ENCODE results near the gene NOX3. TPM values are rescaled to one million over a fixed set of nuclear protein-coding genes. Genes with fewer than 3 reads are reported as not detected.

Gene NOX3
- total and polyA plus RNA-seq, 2 experiments from 2014 or later: not detected

- TF ChIP-seq EZH2 (IDR thresholded peaks at IDR 0.05; ENCODE audit: borderline replicate concordance) (no peak), EZH2phosphoT487 (IDR thresholded peaks at IDR 0.05; ENCODE audit: low read depth, severe bottlenecking, unreplicated experiment) (no peak), CTCF (IDR thresholded peaks at IDR 0.05; ENCODE audit: poor library complexity) (no peak)
- no peak overlapping the region for H2AFZ ChIP-seq
- no peaks in the 10 kb centered on the region for H3K4me1 ChIP-seq (ENCODE audit: insufficient read depth)
- no peak for DNase-seq (ENCODE audit: low spot score)
- no peaks in the 10 kb centered on the region for H4K20me1 ChIP-seq (ENCODE audit: insufficient read depth, poor library complexity, severe bottlenecking)
- H3K36me3 ChIP-seq (replicated peaks; ENCODE audit: insufficient read depth, low read depth): no peaks in the 10 kb centered on the region
- no peak overlapping the region for H3K4me3 ChIP-seq
- no peak overlapping the region for H3K4me2 ChIP-seq
- no peaks in the 10 kb centered on the region for H3K9me2 ChIP-seq (replicated peaks; ENCODE audit: insufficient read depth)
- no peak overlapping the region for H3K27ac ChIP-seq
- WGBS (ENCODE audit: low lambda C conversion rate, missing lambda C conversion rate): 84% methylated on average over 6 of the region's 6 CpGs
- H3K9me3 ChIP-seq (ENCODE audit: low read depth): no peaks in the 10 kb centered on the region
- no peaks in the 10 kb centered on the region for H3K79me2 ChIP-seq
- no peaks in the 10 kb centered on the region for H3K27me3 ChIP-seq
Measured at GRCh38 chr6:155440398-155441111, 15.1 kb downstream of the NOX3 start.

DNA sequence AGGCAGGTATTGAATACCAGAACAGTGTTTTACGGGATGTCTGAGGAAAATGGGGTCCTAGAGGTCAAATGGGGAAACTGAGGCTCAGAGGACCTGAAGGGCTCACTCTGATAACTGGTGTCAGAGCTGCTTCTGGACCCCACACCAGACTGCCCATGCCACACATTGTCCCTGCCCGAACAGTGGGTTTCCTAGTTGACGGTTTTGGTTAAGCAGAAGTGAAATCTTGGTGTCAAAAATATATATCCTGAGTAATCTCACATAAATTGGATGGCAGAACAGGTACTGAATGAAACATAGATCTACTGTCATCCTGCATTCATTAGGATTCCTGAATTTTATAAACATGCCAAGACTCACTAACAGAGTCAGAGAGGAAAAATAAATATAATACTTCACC, 16.3 kb downstream of the NOX3 start:
- Histone ChIP-seq H3K9me2 (replicated peaks; ENCODE audit: insufficient read depth) (no peaks in the 10 kb centered on the region), H3K9me3 (ENCODE audit: low read depth) (no peaks in the 10 kb centered on the region), H3K79me2 (no peaks in the 10 kb centered on the region), H3K27me3 (no peaks in the 10 kb centered on the region), H3K36me3 (replicated peaks; ENCODE audit: insufficient read depth, low read depth) (no peaks in the 10 kb centered on the region), H3K27ac (no peak overlapping the region), H2AFZ (no peak overlapping the region), H4K20me1 (ENCODE audit: insufficient read depth, poor library complexity, severe bottlenecking) (no peaks in the 10 kb centered on the region), H3K4me1 (ENCODE audit: insufficient read depth) (no peaks in the 10 kb centered on the region), H3K4me2 (no peak overlapping the region), H3K4me3 (no peak overlapping the region)
- WGBS (ENCODE audit: low lambda C conversion rate, missing lambda C conversion rate): 92% methylated on average over 3 of the region's 3 CpGs
- DNase-seq (ENCODE audit: low spot score): no peak
- TF ChIP-seq CTCF (IDR thresholded peaks at IDR 0.05; ENCODE audit: poor library complexity): no peak
- TF ChIP-seq EZH2 (IDR thresholded peaks at IDR 0.05; ENCODE audit: borderline replicate concordance): no peak
- no peak for TF ChIP-seq EZH2phosphoT487 (IDR thresholded peaks at IDR 0.05; ENCODE audit: low read depth, severe bottlenecking, unreplicated experiment)

- WGBS (ENCODE audit: low lambda C conversion rate, missing lambda C conversion rate): 81% methylated on average over 5 of the region's 5 CpGs
- no peaks in the 10 kb centered on the region for H4K20me1 ChIP-seq (ENCODE audit: insufficient read depth, poor library complexity, severe bottlenecking)
- TF ChIP-seq EZH2 (IDR thresholded peaks at IDR 0.05; ENCODE audit: borderline replicate concordance) (no peak), CTCF (IDR thresholded peaks at IDR 0.05; ENCODE audit: poor library complexity) (no peak), EZH2phosphoT487 (IDR thresholded peaks at IDR 0.05; ENCODE audit: low read depth, severe bottlenecking, unreplicated experiment) (no peak)
Measured at GRCh38 chr6:155436981-155437749, 18.5 kb downstream of the NOX3 start.

More at GRCh38 chr6:155436981-155437749, 18.5 kb downstream of the NOX3 start:
- no peaks in the 10 kb centered on the region for H3K36me3 ChIP-seq (replicated peaks; ENCODE audit: insufficient read depth, low read depth)
- H3K4me3 ChIP-seq: no peak overlapping the region
- H3K9me3 ChIP-seq (ENCODE audit: low read depth): no peaks in the 10 kb centered on the region
- H3K27me3 ChIP-seq: no peaks in the 10 kb centered on the region
- H3K79me2 ChIP-seq: no peaks in the 10 kb centered on the region
- H3K27ac ChIP-seq: no peak overlapping the region
- no peak overlapping the region for H2AFZ ChIP-seq
- no peak for DNase-seq (ENCODE audit: low spot score)
- no peak overlapping the region for H3K4me2 ChIP-seq
- H3K4me1 ChIP-seq (ENCODE audit: insufficient read depth): no peaks in the 10 kb centered on the region
- no peaks in the 10 kb centered on the region for H3K9me2 ChIP-seq (replicated peaks; ENCODE audit: insufficient read depth)
